Measurements from ENCODE around the gene STK26.

GRCh38 chrX:132071254-132071653 is 48.2 kb downstream of the STK26 start:
- no peak for TF ChIP-seq EZH2 (IDR thresholded peaks at IDR 0.05; ENCODE audit: low read depth, unreplicated experiment)
- TF ChIP-seq POLR2AphosphoS5 (IDR thresholded peaks at IDR 0.05; ENCODE audit: low read depth): no peak
- peak in 1 of 2 experiments; percentile 23; a peak in 2 of 4 replicates for TF ChIP-seq CTCF (conservative IDR thresholded peaks at IDR 0.05; ENCODE audit: low read depth in 2 of 2)
- TF ChIP-seq EZH2phosphoT487 (IDR thresholded peaks at IDR 0.05; ENCODE audit: unreplicated experiment): no peak

Data from GM23338 (cell line).